NCI-H510A treated with DMSO at 0.1 percent for 48 hours (cell line): ENCODE results near the gene COTL1.
"Not testable (repeated sequence)": the region's sequence is repeated elsewhere in the genome, so short reads cannot be mapped to it uniquely, and the experiment has no call there.

Experiments used
- DNase-seq: peaks from one replicate; lab custom pipeline; 2025; lab: John Stamatoyannopoulos, UW

COTL1 gene

DNA sequence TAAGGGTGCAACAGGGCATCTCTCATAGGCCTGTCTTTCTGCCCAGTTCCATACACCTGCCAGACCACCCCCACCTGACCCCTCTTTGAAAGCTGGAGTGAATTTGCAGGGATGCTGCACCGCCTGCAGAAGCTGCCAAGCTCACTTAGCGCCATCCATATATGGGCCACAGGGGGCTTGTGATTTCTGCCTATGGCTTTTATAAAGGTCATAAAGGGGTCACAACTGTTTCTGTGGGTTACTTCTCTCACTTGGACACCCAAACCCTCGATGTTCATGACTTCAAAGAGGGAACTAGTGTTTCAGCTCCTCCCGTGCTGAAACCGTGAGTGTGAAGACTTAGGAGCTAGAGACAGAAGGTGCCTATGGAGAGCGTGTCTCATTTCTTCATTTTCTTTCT lies 89.6 kb downstream of the COTL1 start:
- DNase-seq: no peak

DNA sequence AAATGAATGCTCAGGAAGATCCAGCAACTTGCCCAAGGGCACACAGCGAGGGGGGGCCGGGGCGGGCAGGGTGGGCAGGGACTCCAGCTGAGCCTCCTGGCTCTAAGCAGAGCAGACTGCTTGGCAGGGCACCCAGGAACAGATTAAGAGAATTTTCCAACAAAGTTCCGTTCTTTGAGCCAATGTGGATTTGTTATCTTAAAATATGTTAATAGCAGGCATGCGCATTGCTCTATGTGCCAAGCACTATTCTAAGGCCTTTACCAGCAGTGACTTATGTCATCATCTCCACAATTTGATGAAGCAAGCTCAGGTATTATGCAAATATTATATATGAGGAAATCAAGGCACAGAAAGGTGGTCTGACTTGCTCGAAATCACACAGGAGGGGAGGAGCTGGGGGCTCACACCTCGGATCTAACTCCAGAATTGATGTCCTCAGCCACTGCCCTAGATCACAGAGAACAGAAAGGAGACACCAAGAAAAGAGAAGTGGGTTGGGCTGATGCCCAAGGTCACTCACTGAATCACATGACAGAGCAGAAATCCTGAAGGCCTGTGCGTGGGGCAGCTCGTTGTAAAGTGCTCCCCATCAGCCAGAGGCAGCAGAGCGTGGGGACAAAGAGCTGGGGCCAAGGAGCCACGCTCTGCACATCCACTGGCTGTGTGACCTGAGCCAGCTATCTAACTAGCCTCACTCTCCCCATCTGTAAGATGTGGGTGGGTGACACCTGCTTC lies 90.2 kb downstream of the COTL1 start:
- DNase-seq: no peak

DNA sequence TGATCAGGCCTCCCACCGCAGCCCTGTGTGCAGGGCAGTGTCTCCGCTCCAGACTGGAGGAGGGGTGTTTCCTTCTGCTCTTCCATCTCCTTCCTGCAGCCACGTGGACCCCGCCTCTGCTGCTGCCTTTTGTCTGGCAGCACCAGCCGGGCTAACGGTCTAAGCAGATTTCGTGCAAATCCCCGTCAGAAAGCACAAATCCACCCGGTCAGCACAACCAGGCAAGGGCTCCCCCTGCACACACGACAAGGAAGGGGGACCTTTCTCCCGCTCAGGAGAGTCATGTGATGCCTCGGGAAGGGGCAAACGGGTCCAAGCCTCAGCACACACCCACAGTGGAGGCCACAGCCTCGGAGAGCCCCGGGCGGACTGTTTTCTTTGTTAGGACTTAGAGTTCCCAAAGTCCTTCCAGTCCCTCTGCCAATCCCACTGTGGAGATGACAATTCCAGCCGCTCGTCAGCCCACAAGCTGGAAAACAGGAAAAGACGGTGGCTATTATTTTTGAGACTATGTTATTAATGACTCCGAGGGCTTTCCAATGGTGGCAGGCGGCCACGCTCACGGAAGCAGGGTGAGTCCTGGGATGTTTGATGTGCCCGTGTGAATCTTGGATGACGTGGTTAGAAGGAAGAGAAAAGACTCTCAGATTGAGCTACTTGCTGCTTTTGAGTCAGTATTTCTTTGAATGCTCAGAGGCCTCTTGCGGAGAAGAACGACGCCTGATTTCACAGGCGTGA lies 90.9 kb downstream of the COTL1 start:
- DNase-seq: no peak

DNA sequence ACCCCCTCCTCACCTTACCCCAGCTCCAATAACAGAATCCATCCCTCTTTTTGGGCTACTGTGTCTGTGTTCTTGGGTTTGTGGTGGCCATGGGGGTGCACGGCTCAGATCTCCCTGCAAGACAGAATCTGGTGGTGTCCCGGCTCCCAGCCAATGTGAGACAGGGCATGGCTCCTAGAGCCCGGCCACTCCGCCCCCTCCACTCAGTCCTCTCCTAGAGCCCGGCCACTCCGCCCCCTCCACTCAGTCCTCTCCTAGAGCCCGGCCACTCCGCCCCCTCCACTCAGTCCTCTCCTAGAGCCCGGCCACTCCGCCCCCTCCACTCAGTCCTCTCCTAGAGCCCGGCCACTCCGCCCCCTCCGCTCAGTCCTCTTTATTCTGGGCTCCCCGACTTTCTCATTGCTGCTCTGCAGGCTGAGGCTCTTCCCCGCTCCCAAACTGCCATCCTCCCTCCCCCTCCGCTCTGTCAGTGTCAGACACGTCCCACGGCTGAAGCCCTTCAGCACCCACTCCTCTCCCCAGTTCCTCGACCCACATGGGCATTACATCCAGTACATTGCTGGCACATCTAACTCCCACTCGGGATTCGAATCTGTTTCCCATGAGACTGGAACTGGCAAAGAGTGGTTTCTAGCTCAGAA lies 92.8 kb downstream of the COTL1 start:
- not testable (repeated sequence) for DNase-seq

DNA sequence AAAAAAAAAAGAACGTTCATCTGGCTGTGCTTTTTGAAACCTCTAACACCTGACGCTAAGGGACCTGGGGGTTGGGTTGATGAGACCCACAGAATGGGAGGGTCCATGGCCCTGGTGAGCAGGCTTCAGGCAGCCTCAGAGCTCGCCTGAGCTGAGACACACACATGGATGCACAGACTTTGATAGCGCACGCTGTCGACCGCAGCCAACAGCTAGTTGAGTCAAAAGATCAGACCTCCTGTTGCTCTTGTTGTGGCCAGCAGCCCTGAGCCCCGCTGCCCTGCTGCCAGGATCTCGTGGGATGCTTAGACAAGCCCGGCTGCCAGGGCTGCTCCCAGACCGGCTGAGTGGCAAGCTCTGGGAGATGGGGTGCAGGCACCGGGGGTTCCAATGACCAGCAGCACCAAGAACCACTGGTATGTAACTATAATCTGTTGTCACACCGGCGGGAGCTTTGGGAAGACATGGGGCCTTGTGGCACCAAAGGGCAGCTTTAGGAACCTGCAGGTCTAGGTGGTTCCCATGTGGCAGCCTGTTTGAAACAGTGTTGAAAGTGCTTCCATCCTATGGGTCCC lies 93.4 kb downstream of the COTL1 start:
- no peak for DNase-seq

DNA sequence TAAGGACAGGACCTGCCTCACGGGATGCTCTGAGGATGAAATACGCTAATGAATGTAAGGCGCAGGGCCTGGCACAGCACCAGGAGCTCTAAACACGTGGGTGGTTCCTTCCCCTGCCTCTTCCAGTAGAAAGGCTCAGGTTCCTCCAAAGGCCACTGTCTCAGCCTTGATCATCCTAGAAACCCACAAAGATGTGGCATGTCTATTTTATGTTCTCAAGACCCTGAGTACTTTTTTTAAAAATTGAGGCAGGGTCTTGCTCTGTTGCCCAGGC lies 96.4 kb downstream of the COTL1 start:
- DNase-seq: no peak

DNA sequence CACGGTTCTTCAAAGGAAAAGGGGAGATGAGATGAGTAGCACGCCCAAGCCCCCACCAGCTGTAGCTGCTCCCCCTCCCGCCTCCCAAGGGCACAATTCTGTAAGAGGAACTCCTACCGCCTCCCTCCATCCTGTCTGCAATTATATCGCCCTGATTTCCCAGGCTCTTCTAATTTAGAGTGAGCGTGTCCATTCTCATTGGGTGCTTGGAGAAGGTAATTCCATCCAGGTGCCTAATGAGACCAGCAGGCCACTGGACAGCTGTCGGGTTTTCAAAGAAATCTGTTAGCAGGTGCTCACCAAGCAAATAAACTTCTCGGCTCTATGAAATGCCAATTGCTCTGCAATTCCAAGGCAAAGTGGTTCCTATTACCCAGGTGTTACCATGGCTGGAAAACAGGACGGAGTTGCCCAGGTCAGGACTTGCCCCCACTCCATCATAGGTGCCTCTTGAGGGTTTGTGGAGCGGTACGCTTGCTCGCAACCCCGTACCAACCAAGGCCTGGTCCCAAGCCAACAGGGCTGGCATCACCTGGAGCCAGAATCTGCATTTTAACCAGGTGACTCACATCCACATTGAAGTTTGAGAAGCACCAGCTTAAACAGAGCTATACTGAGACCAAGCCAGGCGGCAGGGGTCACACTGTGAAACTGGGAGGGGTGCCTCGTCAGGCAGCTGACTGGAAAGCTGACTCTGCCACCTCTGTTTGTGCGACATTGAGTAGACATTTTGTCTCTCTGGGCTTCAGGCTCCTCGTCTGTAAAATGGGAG lies 97.0 kb downstream of the COTL1 start:
- peak; percentile 100 for DNase-seq

DNA sequence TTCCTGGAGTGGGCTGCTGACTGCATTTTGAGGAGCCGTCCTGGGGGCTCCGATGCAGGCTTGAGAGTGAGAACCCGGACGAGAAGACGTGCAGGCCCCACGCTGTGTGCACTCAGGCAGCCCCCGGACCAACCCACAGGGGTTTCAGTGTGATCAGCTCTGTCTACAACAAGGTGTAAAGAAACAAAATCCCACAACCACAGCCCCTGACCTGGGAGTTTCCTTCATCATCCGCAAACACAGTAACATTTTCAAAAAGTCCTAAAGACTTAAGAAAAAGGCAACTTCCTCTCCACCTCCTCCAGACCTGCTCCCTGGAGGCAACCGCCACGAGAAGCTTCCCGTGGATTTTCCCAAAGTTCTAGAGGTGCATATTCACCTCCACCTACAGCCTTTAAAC lies 98.0 kb downstream of the COTL1 start:
- no peak for DNase-seq

DNA sequence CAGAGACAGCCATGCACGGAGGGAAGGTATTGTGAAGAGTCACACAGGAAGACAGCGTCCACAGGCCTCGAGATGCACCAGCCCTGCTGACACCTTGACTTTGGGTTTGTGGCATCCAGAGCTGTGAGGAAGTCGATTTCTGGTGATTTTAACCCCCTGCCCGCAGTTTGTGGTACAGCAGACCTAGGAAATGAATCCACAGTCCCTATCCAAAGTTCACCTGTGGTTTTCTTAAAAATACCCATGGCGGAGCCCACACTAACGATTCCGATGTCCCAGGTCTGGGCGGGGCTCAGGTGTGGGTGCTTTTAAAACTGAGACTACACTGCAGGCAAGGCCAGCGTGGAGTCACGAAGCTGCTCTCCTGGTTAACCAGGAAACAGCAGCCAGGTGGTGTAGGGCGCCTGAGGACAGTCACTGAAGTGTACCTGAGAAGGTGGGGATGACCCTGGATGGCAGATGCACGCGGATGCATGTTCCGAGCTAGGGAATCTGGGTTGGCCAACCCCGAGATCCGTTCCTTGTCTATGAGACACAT lies 99.0 kb downstream of the COTL1 start:
- peak; percentile 90 for DNase-seq

DNA sequence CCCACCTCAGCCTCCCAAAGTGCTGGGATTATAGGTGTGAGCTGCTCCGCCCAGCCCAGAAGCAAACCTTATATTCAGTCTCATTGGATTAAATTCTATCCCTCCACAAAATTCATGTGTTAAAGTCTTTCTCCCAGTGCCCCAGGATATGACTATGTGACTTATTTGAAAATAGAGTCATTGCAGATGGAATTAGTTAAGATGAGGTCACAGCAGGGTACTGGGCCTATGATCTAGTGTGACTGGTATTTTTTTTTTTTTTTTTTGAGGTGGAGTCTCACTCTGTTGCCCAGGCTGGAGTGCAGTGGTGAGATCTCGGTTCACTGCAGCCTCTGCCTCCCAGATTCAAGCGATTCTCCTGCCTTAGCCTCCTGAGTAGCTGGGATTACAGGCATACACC lies 99.7 kb downstream of the COTL1 start:
- DNase-seq: not testable (repeated sequence)

DNA sequence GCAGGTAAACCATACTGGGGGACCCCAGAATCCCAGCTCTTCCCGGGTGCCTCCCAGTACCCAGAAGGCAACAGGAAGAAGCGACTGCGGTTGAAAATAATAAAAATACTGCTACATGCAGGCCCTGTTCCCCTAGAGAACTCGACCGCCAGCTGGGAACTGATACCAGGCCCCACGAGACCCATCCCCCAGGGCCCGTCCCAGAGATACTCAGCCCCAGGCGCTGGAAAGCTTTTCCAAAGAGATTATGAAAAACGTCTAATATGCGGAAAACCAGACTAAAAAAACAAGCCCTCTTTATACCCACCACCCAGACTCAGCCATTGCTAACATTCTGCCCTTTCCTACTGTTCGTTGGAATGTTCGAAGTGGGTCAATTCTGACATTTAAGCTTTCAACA lies 100.5 kb downstream of the COTL1 start:
- DNase-seq: no peak
